Common myeloid progenitor, CD34-positive (primary cell): ENCODE measurements around the gene ATG4B.

ENCODE experiments used
- CTCF ChIA-PET: fragments of 350-600 bp; sonication (Branson Sonifier 250); formaldehyde crosslinking; loops from one replicate; lab custom pipeline; 2021; ENCODE audit warnings: antibody characterized with exemption; lab: Charles Lee
- POLR2A ChIA-PET: fragments of 350-600 bp; sonication (Branson Sonifier 250); formaldehyde crosslinking; loops from one replicate; lab custom pipeline; 2021; ENCODE audit warnings: antibody characterized with exemption; lab: Charles Lee
- DNase-seq, 3 donors: peaks; one replicate each; pipeline versions ENCODE4 v3.0.0 to v3.0.0-alpha.2; 2013
- H3K27ac ChIP-seq, 2 experiments: 1 replicate in 1 of 2; 2 replicates in 1 of 2; pipeline ENCODE4 v1.7.0; 2013; ENCODE audit warnings: inconsistent platforms in 2 of 2, low read length in 2 of 2, mild to moderate bottlenecking in 2 of 2, low read depth in 1 of 2, moderate library complexity in 1 of 2; ENCODE audit not compliant: severe bottlenecking in 2 of 2, insufficient read depth in 1 of 2, poor library complexity in 1 of 2
- H3K27me3 ChIP-seq, 5 experiments: replicated peaks in 2 of 5; 1 replicate in 3 of 5; 2 replicates in 2 of 5; pipeline versions ENCODE4 v1.6.1 to v1.7.0; 2013; ENCODE audit warnings: low read length in 4 of 5, mild to moderate bottlenecking in 2 of 5, moderate library complexity in 2 of 5, inconsistent platforms in 1 of 5; ENCODE audit not compliant: insufficient read depth in 5 of 5, control insufficient read depth in 4 of 5
- H3K36me3 ChIP-seq, 4 experiments: 1 replicate in 2 of 4; 2 replicates in 2 of 4; pipeline versions ENCODE4 v1.6.1 to v1.7.0; 2013; ENCODE audit warnings: low read length in 3 of 4, control low read depth in 1 of 4, mild to moderate bottlenecking in 1 of 4; ENCODE audit not compliant: control insufficient read depth in 4 of 4, insufficient read depth in 4 of 4
- H3K4me1 ChIP-seq, 4 experiments: 1 replicate in 3 of 4; 2 replicates in 1 of 4; pipeline versions ENCODE4 v1.6.1 to v1.7.1; 2013; ENCODE audit warnings: low read length in 3 of 4, mild to moderate bottlenecking in 3 of 4, control low read depth in 1 of 4, inconsistent platforms in 1 of 4, moderate library complexity in 1 of 4; ENCODE audit not compliant: control insufficient read depth in 4 of 4, insufficient read depth in 4 of 4; ENCODE audit errors: control extremely low read depth in 1 of 4
- H3K4me3 ChIP-seq, 7 experiments: 1 replicate in 4 of 7; 2 replicates in 3 of 7; pipeline versions ENCODE4 v1.5.1 to v1.7.0; 2013; ENCODE audit warnings: mild to moderate bottlenecking in 7 of 7, low read length in 6 of 7, moderate library complexity in 6 of 7, inconsistent platforms in 2 of 7, low read depth in 2 of 7, control low read depth in 1 of 7; ENCODE audit not compliant: insufficient read depth in 4 of 7, control insufficient read depth in 1 of 7; ENCODE audit errors: extremely low read depth in 1 of 7
- H3K9me3 ChIP-seq, 5 experiments: 1 replicate in 4 of 5; 2 replicates in 1 of 5; pipeline versions ENCODE4 v1.6.1 to v1.7.1; 2013; ENCODE audit warnings: low read length in 4 of 5, mild to moderate bottlenecking in 2 of 5, inconsistent platforms in 1 of 5, low read depth in 1 of 5, moderate library complexity in 1 of 5; ENCODE audit not compliant: control insufficient read depth in 4 of 5, insufficient read depth in 2 of 5; ENCODE audit errors: control extremely low read depth in 1 of 5
- WGBS: methylation state at CpG from one replicate; pipeline ENCODE4 v1.1.5; 2013; ENCODE audit not compliant: insufficient coverage; 5-methylcytosine and 5-hydroxymethylcytosine counted together

The ATG4B gene

DNA sequence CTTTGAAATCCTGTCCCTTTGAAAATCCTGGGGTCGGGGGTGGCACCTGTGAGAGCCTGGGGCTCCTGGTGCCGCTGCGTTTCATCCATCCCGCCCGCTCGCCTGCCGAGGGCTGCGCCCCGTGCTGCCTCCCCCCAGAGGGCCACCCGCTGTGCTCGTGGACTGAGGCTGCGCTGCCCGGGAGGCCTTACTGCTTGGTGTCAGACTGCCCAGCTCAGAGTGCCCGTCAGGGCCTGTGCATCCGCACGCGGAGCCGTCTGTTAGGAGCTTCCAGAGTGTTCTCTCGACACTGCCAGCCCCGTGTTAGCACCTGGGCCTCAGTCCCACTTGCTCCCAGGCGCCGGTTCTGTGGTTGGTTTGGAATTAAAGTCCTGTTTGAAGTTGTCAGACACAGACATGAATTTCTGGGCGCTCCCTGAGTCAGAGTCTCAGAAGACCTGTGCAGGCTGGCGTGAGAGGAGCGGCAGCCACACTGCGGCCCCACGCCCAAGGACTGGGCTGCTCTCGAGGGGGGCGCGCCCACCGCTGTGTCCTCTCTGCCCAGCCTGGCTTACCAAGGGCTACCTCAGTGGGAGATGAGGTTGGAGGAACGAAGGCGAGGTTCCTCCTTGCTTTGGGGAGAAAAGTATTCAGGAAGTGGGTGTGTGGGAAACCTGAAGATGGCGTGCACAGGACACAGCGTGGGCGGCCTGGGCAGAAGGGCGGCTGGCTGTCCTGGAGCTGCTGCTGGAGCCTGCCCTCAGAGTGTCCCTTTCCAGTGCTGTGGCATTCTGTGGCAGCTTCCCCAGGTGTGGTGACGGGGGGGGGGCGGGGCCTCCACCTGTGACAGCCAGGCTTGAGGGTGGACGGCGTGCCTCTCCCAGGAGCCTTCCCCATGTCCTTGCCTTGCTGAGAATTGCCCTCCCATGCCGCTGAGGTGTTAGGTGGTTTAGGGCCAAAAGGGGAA is 35.0 kb downstream of the ATG4B start:
- H3K4me1 ChIP-seq = no peaks in the 10 kb centered on the region
- CTCF ChIA-PET = no interaction called here
- H3K4me3 ChIP-seq = no peak overlapping the region
- no peak overlapping the region for H3K27ac ChIP-seq
- 96% methylated on average over 35 of the region's 42 CpGs for WGBS
- H3K27me3 ChIP-seq = no peaks in the 10 kb centered on the region
- DNase-seq = no peak
- H3K9me3 ChIP-seq = no peaks in the 10 kb centered on the region
- POLR2A ChIA-PET = no interaction called here
- H3K36me3 ChIP-seq = peaks cover 21 to 88% (median 66%) of the 10 kb centered on the region in 4 experiments

DNA sequence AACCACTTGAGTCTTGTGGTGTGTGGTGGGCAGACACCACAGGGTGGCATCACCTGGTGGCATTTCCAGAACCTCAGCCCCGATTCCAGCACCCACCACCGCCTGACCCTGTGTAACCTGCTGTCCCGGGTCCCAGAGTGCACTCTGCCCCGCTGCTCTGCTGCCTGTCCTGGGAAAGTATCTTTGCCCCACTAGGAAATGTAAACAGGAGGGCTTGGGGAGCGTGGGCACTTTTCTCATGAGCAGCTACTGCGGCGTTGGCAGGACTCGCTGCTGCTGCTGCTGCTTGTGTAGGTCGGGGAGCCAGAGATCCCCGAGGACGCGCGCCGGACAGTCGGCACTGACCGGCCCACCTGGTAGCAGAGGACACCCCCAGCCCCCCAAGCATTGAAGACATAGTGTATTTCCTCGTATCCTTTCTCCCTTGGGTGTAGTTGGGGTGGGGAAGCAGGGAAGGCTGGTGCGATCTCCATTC is 35.7 kb downstream of the ATG4B start:
- Histone ChIP-seq H3K36me3 (peaks cover 15 to 86% (median 63%) of the 10 kb centered on the region in 4 experiments), H3K4me3 (no peak overlapping the region)

GRCh38 chr2:241673797-241674725 is 36.6 kb downstream of the ATG4B start:
- Histone ChIP-seq H3K4me3 (no peak overlapping the region), H3K9me3 (no peaks in the 10 kb centered on the region), H3K27ac (no peak overlapping the region), H3K27me3 (no peaks in the 10 kb centered on the region), H3K4me1 (no peaks in the 10 kb centered on the region), H3K36me3 (peaks cover 15 to 84% (median 61%) of the 10 kb centered on the region in 4 experiments)
- no peak for DNase-seq
- ChIA-PET CTCF (no interaction called here), POLR2A (no interaction called here)
- WGBS = 88% methylated on average over 16 of the region's 21 CpGs

More for the DNA sequence above, 35.7 kb downstream of the ATG4B start:
- no peaks in the 10 kb centered on the region for H3K27me3 ChIP-seq
- 86% methylated on average over 18 of the region's 18 CpGs for whole genome bisulfite sequencing
- CTCF ChIA-PET = no interaction called here
- H3K27ac ChIP-seq = no peak overlapping the region
- no peaks in the 10 kb centered on the region for H3K9me3 ChIP-seq
- DNase-seq = no peak
- POLR2A ChIA-PET = no interaction called here
- no peaks in the 10 kb centered on the region for H3K4me1 ChIP-seq

GRCh38 chr2:241675885-241676284 is 38.4 kb downstream of the ATG4B start:
- no peaks in the 10 kb centered on the region for H3K9me3 ChIP-seq
- no peaks in the 10 kb centered on the region for H3K4me1 ChIP-seq
- 97% methylated on average over 17 of the region's 17 CpGs for WGBS
- no peak for DNase-seq
- peaks cover 20 to 82% (median 58%) of the 10 kb centered on the region in 4 experiments for H3K36me3 ChIP-seq
- H3K27me3 ChIP-seq = no peaks in the 10 kb centered on the region
- ChIA-PET POLR2A (no interaction called here), CTCF (interaction anchor here (0.8 to 1.3 kb wide), 4 partner anchors 14 to 24 kb away, joined by 3 read pairs; no protein-coding TSS in a partner anchor)
- H3K27ac ChIP-seq = no peak overlapping the region
- H3K4me3 ChIP-seq = no peak overlapping the region

DNA sequence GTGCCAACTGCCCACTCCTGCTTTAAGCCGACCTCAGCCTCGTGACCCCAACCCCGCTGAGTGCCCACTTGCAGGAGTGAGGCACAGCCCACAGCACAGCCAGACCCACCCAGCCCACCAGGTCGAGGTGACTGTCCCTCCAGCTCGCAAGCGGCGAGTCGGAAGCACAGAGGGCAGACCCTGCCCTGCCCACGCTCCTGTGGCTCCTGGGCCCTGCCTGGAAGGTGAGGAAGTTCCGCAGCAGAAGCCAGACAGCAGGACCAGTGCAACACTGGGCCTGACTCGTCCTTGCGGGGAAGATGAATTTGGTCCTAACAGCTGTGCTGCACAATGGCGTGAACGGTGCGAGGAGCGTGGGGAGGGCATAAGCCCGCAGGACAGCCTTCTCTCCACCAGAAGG is 39.2 kb downstream of the ATG4B start:
- POLR2A ChIA-PET = no interaction called here
- Histone ChIP-seq H3K9me3 (no peaks in the 10 kb centered on the region), H3K4me3 (no peak overlapping the region), H3K4me1 (no peaks in the 10 kb centered on the region), H3K27ac (no peak overlapping the region), H3K27me3 (no peaks in the 10 kb centered on the region), H3K36me3 (peaks cover 20 to 82% (median 59%) of the 10 kb centered on the region in 4 experiments)
- DNase-seq = no peak
- CTCF ChIA-PET = interaction anchor here (1.3 kb wide), 1 partner anchor 15 kb away, joined by 3 read pairs; no protein-coding TSS in a partner anchor
- 93% methylated on average over 17 of the region's 17 CpGs for WGBS

- WGBS = 96% methylated on average over 22 of the region's 24 CpGs
- no peak for DNase-seq
- H3K36me3 ChIP-seq = peaks cover 17 to 81% (median 56%) of the 10 kb centered on the region in 4 experiments
- POLR2A ChIA-PET = no interaction called here
- H3K4me1 ChIP-seq = no peaks in the 10 kb centered on the region
- CTCF ChIA-PET = interaction anchor here (0.9 kb wide), 1 partner anchor 24 kb away, joined by 3 read pairs; the partner anchor contains the start of gene ING5
- no peak overlapping the region for H3K4me3 ChIP-seq
- no peaks in the 10 kb centered on the region for H3K9me3 ChIP-seq
- no peak overlapping the region for H3K27ac ChIP-seq
- H3K27me3 ChIP-seq = no peaks in the 10 kb centered on the region
Measured at GRCh38 chr2:241677392-241677791, 39.9 kb downstream of the ATG4B start.
